ENCODE measurements around the gene ZP1. TPM values are rescaled to one million over a fixed set of nuclear protein-coding genes. Genes with fewer than 3 reads are reported as not detected.

The ZP1 gene
- total RNA-seq, 1 experiment from 2014 or later, result not detected

- no peak for DNase-seq (ENCODE audit: low read depth)
- in situ Hi-C loops (cut with HindIII; ENCODE audit: low pct_unique_long_range_greater_than_20kb, low sequenced_read_pairs), result no loop called here
Observed at GRCh38 chr11:60871378-60872061, 4.2 kb downstream of the ZP1 start.

DNA sequence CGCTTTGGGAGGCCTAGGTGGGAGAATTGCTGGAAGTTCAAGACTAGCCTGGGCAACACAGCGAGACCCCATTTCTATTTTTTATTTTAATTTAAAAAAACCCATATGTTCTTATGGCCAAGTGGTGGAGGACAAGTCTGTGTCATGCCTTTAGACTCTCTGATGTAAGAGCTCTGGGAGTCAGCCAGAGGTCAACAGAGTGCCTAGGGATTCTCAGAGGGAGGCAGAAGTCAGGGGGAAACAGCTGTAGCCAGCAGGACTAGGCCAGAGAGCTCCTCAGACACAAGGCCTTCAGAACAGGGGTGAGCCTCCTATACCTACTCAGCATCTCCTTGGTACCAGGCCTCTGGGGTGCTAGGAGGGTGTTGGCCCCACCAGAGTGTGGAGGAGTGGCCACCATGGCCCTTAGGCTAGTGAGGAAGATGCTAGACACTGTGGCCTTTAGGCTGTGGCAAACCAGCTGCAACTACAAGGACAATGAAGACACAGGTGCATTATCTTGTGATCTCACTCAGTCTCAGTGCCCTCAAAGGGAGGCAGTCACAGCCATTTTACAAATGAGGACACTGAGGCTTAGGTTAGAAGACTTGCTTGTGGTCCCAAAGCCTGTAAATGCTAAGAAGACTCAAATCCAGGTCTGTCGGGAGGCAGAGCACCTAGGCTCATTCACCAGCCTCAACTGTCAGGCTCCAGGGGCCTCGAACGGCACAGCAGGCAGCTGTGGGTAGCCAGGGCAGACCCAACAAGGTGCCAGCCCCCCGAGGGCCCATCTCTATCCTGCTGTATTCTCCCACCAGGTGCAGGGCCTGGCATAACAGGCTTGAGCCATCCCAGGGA, 5.0 kb downstream of the ZP1 start:
- in situ Hi-C loops (cut with HindIII; ENCODE audit: low pct_unique_long_range_greater_than_20kb, low sequenced_read_pairs), result no loop called here
- DNase-seq (ENCODE audit: low read depth), result no peak

DNA sequence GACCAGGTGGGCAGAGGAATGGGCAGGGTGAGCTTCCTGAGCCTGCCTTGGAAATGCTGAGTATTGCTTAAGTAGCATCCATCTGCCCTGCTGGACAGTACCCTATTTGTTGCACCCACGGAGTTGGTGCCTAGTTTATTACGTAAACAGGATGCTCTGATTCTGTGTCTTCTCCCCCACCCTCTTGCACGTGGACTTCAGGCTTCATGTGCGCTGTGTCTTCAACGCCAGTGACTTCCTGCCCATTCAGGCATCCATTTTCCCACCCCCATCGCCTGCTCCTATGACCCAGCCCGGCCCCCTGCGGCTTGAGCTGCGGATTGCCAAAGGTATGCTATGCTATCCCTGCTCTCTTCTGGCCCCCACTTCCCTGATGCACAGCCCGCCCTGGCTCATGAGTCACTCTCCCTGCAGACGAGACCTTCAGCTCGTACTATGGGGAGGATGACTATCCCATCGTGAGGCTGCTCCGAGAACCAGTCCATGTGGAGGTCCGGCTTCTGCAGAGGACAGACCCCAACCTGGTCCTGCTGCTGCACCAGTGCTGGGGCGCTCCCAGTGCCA, 5.7 kb downstream of the ZP1 start:
- in situ Hi-C loops (cut with HindIII; ENCODE audit: low pct_unique_long_range_greater_than_20kb, low sequenced_read_pairs), result no loop called here
- DNase-seq (ENCODE audit: low read depth), result no peak

- in situ Hi-C loops (cut with HindIII; ENCODE audit: low pct_unique_long_range_greater_than_20kb, low sequenced_read_pairs), result no loop called here
- DNase-seq (ENCODE audit: low read depth), result no peak
Observed at GRCh38 chr11:60873533-60873932, 6.2 kb downstream of the ZP1 start.

- in situ Hi-C loops (cut with HindIII; ENCODE audit: low pct_unique_long_range_greater_than_20kb, low sequenced_read_pairs), result no loop called here
- no peak for DNase-seq (ENCODE audit: low read depth)
Observed at GRCh38 chr11:60874421-60875365, 7.4 kb downstream of the ZP1 start.

DNA sequence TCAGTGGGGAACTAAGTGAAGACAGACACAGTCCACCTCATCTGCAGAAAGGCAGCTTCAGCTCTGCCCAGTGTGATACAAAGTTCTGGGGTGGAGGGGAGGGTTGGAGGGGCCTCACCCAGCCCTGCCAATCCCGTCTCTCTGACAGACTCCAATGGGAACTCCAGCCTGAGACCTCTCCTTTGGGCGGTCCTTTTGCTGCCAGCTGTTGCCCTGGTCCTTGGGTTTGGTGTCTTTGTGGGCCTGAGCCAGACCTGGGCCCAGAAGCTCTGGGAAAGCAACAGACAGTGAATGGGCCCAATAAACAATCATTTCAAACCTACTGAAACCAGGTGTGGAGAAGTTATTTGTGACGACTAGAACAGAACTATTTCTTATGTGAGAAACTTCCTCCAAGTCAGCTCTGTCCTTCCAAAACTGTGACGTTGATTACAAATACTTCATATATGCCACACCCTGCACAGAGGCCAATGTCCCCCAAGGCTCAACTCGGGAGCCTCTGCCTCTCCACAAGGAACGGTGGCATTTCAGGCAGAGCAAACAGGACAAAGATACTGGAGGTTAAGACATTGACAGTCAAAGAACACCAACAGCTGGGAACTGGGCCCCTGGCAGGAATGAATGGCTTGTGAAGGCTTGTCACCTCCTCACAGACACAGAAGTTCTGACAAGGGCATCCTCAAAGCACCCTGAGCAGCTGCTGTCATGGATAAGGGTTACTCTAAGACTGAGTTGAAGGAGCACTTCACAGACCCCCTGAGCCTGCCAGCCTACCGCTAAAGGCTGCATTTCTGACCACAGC, 8.2 kb downstream of the ZP1 start:
- DNase-seq (ENCODE audit: low read depth), result no peak
- in situ Hi-C loops (cut with HindIII; ENCODE audit: low pct_unique_long_range_greater_than_20kb, low sequenced_read_pairs), result no loop called here

GRCh38 chr11:60876168-60876485, 8.8 kb downstream of the ZP1 start:
- no peak for DNase-seq (ENCODE audit: low read depth)
- in situ Hi-C loops (cut with HindIII; ENCODE audit: low pct_unique_long_range_greater_than_20kb, low sequenced_read_pairs), result no loop called here

DNA sequence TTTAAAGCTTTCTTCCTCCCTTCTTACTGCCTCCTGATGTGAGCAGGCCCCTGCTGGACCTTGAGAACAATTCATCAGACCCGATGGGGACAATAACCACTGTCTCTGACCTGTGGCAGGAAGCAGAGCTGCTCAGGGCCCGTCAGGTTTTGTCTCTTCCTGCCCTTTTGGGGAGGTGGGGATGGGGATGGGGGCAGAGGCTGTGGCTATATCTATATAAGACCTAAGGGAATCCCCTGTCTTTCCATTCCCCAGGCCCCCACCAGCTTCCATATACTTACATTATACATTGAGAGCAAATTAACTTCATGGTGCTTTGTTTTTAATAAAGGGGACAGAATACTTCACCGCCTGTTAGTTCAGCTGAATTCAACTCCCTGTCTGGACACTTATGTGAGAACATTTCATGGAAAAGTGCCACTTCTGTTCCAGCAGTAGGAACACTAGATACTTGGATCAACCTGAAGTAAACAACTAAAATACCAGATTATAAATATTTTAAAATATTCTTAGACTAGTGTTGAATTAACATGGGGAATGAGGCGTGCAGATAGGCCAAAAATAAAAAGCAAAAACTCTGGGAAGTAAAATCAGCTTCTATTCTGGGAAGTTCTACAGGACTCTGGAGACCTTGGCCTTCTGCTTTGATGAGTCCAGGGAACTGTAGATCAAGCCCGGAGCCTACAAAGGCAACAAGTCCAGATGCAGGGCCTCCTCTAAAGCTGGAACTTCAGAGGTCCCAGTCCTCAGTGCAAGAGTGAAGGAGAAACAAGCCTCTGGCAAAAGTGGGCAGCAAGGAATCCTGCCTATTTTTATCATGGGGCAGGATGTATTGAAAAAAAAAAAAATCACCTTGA, 11.1 kb downstream of the ZP1 start:
- DNase-seq (ENCODE audit: low read depth), result no peak
- in situ Hi-C loops (cut with HindIII; ENCODE audit: low pct_unique_long_range_greater_than_20kb, low sequenced_read_pairs), result no loop called here

DNA sequence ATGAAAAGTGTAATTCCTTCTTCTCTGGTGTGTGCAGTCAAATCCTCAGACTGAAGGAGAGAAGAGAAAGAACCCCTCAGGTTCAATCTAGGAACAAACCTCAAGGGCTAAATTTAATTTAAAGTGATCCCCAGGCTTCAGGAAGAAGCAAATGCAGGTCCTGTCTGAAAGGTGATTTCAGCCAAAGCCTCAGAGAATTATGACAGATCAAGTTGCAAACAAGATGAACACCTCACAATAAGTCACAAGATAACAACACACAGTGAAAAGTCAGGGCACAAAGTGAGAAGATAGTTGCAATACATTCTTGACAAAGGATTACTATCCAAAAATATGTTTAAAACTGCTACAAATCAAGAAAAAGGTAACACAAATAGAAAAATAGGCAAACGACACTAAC, 11.8 kb downstream of the ZP1 start:
- DNase-seq (ENCODE audit: low read depth), result no peak
- in situ Hi-C loops (cut with HindIII; ENCODE audit: low pct_unique_long_range_greater_than_20kb, low sequenced_read_pairs), result no loop called here

DNA sequence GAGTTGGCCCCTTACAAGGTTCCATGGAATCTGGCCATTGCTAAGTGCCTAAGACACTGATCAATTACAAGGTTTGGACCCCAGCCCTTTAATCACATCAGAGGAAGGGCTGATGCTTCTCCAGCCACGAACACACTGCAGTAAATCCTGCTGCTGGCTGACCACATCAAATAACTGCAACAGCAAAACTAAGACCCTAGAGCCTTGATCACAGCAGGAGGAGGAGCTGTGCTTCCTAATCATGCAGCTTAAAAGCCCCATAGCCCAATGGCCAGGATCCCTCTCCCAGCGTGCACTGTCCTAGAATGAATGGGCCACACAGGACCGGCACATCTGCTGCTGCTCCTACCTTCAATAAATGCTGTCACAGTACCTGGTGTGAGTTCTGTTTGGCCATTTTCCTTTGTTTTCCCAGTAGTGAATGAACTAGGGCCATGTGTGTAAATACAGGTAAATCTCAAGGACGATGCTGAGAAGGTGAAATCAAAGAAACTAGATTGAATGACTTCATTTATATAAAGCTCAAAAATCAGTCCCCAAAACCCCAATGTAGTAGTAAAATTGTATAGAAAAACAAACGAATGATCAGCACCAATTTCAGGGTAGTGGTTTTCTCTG, 12.7 kb downstream of the ZP1 start:
- no peak for DNase-seq (ENCODE audit: low read depth)
- in situ Hi-C loops (cut with HindIII; ENCODE audit: low pct_unique_long_range_greater_than_20kb, low sequenced_read_pairs), result no loop called here

GRCh38 chr11:60880643-60881282, 13.4 kb downstream of the ZP1 start:
- no peak for DNase-seq (ENCODE audit: low read depth)
- in situ Hi-C loops (cut with HindIII; ENCODE audit: low pct_unique_long_range_greater_than_20kb, low sequenced_read_pairs), result no loop called here

DNA sequence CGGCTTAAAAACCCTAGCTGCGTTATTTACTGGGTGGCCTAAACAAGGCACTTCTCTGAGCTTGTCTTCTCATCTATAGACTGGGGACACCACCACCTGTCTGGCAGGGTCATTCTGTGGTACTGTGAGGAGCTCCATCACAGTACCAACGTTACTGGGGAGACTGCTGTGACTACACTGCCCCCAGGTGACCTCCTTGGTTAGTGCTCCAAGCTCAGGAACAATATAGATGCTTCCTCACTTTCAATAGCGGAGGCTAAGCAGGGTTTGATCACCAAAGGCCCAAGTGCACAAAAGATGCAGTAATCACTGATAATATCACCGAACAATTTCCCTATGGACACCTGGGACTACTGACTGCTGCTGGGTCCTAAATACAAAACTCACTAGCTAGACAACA, 20.2 kb downstream of the ZP1 start:
- no peak for DNase-seq (ENCODE audit: low read depth)
- in situ Hi-C loops (cut with HindIII; ENCODE audit: low pct_unique_long_range_greater_than_20kb, low sequenced_read_pairs), result no loop called here

- no peak for DNase-seq (ENCODE audit: low read depth)
- in situ Hi-C loops (cut with HindIII; ENCODE audit: low pct_unique_long_range_greater_than_20kb, low sequenced_read_pairs), result no loop called here
Observed at GRCh38 chr11:60889869-60890311, 22.5 kb downstream of the ZP1 start.

- in situ Hi-C loops (cut with HindIII; ENCODE audit: low pct_unique_long_range_greater_than_20kb, low sequenced_read_pairs), result no loop called here
- no peak for DNase-seq (ENCODE audit: low read depth)
Observed at GRCh38 chr11:60890696-60891095, 23.4 kb downstream of the ZP1 start.

DNA sequence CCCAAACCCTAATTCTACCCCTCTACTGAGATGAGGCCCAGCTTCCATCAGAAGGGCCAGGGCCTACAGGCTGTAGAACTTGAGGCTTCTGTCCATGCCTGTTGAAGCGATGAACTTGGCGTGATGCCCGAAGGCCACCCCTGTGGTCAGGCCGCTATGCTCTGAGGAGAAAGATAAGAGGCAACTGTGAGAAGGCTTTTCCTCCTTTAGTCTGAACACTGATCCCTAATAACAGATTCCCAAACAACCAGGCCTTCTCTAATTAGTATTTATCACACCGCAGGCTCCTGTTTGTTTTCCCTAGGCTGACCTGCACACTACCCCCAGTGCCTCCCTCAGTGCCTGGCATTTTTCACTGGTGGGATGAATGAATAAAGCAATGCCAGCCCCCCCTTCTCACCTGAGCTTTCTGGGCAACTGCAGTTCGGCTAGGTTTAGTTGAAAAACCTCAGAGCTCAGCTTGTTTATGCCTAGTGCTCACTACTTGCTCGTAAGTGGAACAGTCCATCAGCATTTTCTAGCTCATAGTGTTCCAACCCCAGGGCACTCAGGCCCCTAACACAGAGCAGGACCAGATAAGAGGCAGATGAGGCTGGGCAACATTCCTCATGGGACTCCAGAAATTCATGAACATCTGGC, 23.9 kb downstream of the ZP1 start:
- no peak for DNase-seq (ENCODE audit: low read depth)
- in situ Hi-C loops (cut with HindIII; ENCODE audit: low pct_unique_long_range_greater_than_20kb, low sequenced_read_pairs), result no loop called here

- no peak for DNase-seq (ENCODE audit: low read depth)
- in situ Hi-C loops (cut with HindIII; ENCODE audit: low pct_unique_long_range_greater_than_20kb, low sequenced_read_pairs), result no loop called here
Observed at GRCh38 chr11:60895687-60896086, 28.3 kb downstream of the ZP1 start.

Data from Caki2 (cell line).